Endothelial cell of umbilical vein (primary cell): Measurements from ENCODE around the gene OR6K2. TPM values are rescaled to one million over a fixed set of nuclear protein-coding genes. Genes with fewer than 3 reads are reported as not detected.

Experiments
- BruUV-seq: library from RNA; stranded (reverse); fragments of 400-500 nt; replicated peaks from 2 replicates; lab custom pipeline; 2021; lab: Mats Ljungman, UMichigan
- CTCF ChIA-PET: fragments of 300-600, 350-600 bp; sonication (Branson Sonifier 250); formaldehyde crosslinking; loops from one replicate; lab custom pipeline; 2021; ENCODE audit warnings: antibody characterized with exemption, inconsistent platforms; lab: Charles Lee
- POLR2A ChIA-PET: fragments of 300-600, 350-600 bp; sonication (Branson Sonifier 250); formaldehyde crosslinking; loops from one replicate; lab custom pipeline; 2021; ENCODE audit warnings: antibody characterized with exemption, inconsistent platforms; lab: Charles Lee
- DNase-seq: peaks from one replicate; pipeline ENCODE4 v3.0.0-alpha.2; 2011; ENCODE audit warnings: low read depth, low spot score
- FAIRE-seq: peaks from 2 replicates; lab custom pipeline; 2011; peaks lifted over from hg19 to GRCh38; lab: Jason Lieb, UNC
- H2AFZ ChIP-seq: 2 replicates; pipeline ENCODE4 v1.6.0; 2012; ENCODE audit warnings: low read depth, low read length, control low read depth, inconsistent platforms
- H3K27ac ChIP-seq: 2 replicates; pipeline ENCODE4 v1.5.1; 2011; ENCODE audit warnings: low read depth, mild to moderate bottlenecking, control low read depth, low read length, moderate library complexity; ENCODE audit not compliant: insufficient read depth
- H3K27me3 ChIP-seq, 2 experiments: 2 replicates each; pipeline versions ENCODE4 v1.6.0 to v1.6.1; 2011; ENCODE audit warnings: low read length in 2 of 2, mixed read lengths in 1 of 2; ENCODE audit not compliant: control insufficient read depth in 2 of 2, insufficient read depth in 2 of 2
- H3K36me3 ChIP-seq, 2 experiments: 2 replicates in 1 of 2; 3 replicates in 1 of 2; pipeline ENCODE4 v1.5.1; 2011; ENCODE audit warnings: low read length in 2 of 2, mild to moderate bottlenecking in 1 of 2, moderate library complexity in 1 of 2; ENCODE audit not compliant: control insufficient read depth in 2 of 2, insufficient read depth in 2 of 2; ENCODE audit errors: extremely low read depth in 1 of 2
- H3K4me1 ChIP-seq: 3 replicates; pipeline ENCODE4 v1.5.1; 2011; ENCODE audit warnings: mild to moderate bottlenecking, low read length; ENCODE audit not compliant: control insufficient read depth, insufficient read depth; ENCODE audit errors: extremely low read depth
- H3K4me2 ChIP-seq: 2 replicates; pipeline ENCODE4 v1.6.1; 2011; ENCODE audit warnings: low read length, control low read depth, mixed read lengths; ENCODE audit not compliant: insufficient read depth
- H3K4me3 ChIP-seq, 3 experiments: fragments of 200-600 bp in 1 of 3; sonication (generic), shearing (Covaris generic) in 1 of 3; replicated peaks in 1 of 3; 2 replicates each; pipeline ENCODE4 v1.5.1; 2011 to 2016; ENCODE audit warnings: control low read depth in 3 of 3, low read length in 3 of 3, mild to moderate bottlenecking in 2 of 3, inconsistent platforms in 1 of 3, low read depth in 1 of 3, moderate library complexity in 1 of 3; ENCODE audit not compliant: insufficient read depth in 1 of 3
- H3K79me2 ChIP-seq: 2 replicates; pipeline ENCODE4 v1.6.0; 2012; ENCODE audit warnings: low read length, inconsistent platforms; ENCODE audit not compliant: control insufficient read depth, insufficient read depth
- H3K9ac ChIP-seq: replicated peaks from 2 replicates; pipeline ENCODE3; 2011; ENCODE audit warnings: low read length, control low read depth; ENCODE audit not compliant: insufficient read depth; ENCODE audit errors: extremely low read depth
- H3K9me1 ChIP-seq: replicated peaks from 3 replicates; pipeline ENCODE4 v1.6.0; 2011; ENCODE audit warnings: mild to moderate bottlenecking, low read length; ENCODE audit not compliant: control insufficient read depth, insufficient read depth; ENCODE audit errors: extremely low read depth
- H3K9me3 ChIP-seq: replicated peaks from 2 replicates; pipeline ENCODE4 v1.5.1; 2012; ENCODE audit warnings: low read length, inconsistent platforms; ENCODE audit not compliant: control insufficient read depth, insufficient read depth
- H4K20me1 ChIP-seq: replicated peaks from 2 replicates; pipeline ENCODE3; 2011; ENCODE audit warnings: mild to moderate bottlenecking, low read length; ENCODE audit not compliant: control insufficient read depth, insufficient read depth; ENCODE audit errors: extremely low read depth
- CTCF ChIP-seq, 2 donors: IDR thresholded peaks; 1 replicate in 1 of 2; 2 replicates in 1 of 2; pipeline ENCODE4 v1.5.1; 2011; ENCODE audit warnings: low read length in 2 of 2, mild to moderate bottlenecking in 2 of 2, moderate library complexity in 2 of 2, control low read depth in 1 of 2, inconsistent platforms in 1 of 2, low read depth in 1 of 2; ENCODE audit not compliant: insufficient read depth in 1 of 2; ENCODE audit errors: extremely low read depth in 1 of 2
- EZH2 ChIP-seq: IDR thresholded peaks from 2 replicates; pipeline ENCODE4 v1.6.1; 2012; ENCODE audit warnings: borderline replicate concordance, low read depth, mild to moderate bottlenecking, moderate library complexity, low read length, inconsistent platforms; ENCODE audit not compliant: severe bottlenecking
- FOS ChIP-seq: IDR thresholded peaks from 2 replicates; pipeline ENCODE4 v1.6.1; 2011; ENCODE audit warnings: mild to moderate bottlenecking, low read length, moderate library complexity, borderline replicate concordance; ENCODE audit not compliant: insufficient read depth
- GATA2 ChIP-seq: IDR thresholded peaks from 2 replicates; pipeline ENCODE4 v1.7.0; 2011; ENCODE audit warnings: low read depth, mild to moderate bottlenecking, moderate library complexity, mixed read lengths, low read length; ENCODE audit not compliant: insufficient read length, insufficient read depth
- JUN ChIP-seq: IDR thresholded peaks from 2 replicates; pipeline ENCODE4 v1.6.1; 2011; ENCODE audit warnings: borderline replicate concordance, low read depth; ENCODE audit not compliant: insufficient read length, insufficient read depth
- MYC ChIP-seq: IDR thresholded peaks from one replicate; pipeline ENCODE4 v1.6.1; 2011; ENCODE audit warnings: mild to moderate bottlenecking, low read depth, low read length
- POLR2A ChIP-seq: IDR thresholded peaks from 2 replicates; pipeline ENCODE4 v1.6.1; 2012; ENCODE audit warnings: low read depth, mild to moderate bottlenecking, control low read depth, low read length
- POLR2AphosphoS5 ChIP-seq: IDR thresholded peaks from 2 replicates; pipeline ENCODE4 v1.6.1; 2012; ENCODE audit warnings: low read depth, mild to moderate bottlenecking, control low read depth, low read length, moderate library complexity; ENCODE audit not compliant: insufficient read depth
- dilution Hi-C: fragments of 300-500 bp; cut with MboI; formaldehyde crosslinking; loops from one replicate; pipeline ENCODE4 v1.15.0; 2019; ENCODE audit warnings: low sequenced_read_pairs; ENCODE audit not compliant: extremely low pct_ligation_motif_present
- intact Hi-C: fragments of 100-400 bp; cut with micrococcal nuclease; formaldehyde crosslinking; loops from one replicate; pipeline ENCODE4 v1.10.0; 2022
- polyA plus RNA-seq, 4 experiments: library from polyadenylated mRNA; depleted of rRNA in 3 of 4; stranded (reverse) in 3 of 4; unstranded in 1 of 4; fragments of >200 nt; gene quantifications; 2 replicates each; pipeline versions ENCODE4 v1.2.1 to v1.2.3, GENCODE V29; 2011 to 2012; ENCODE audit warnings: missing spikeins in 1 of 4
- total RNA-seq: library from RNA; stranded (reverse); gene quantifications from 2 replicates; pipeline ENCODE4 v1.2.3, GENCODE V29; 2021
- TF ChIP-seq, protein P1 (sequence below): IDR thresholded peaks from 2 replicates; pipeline ENCODE4 v1.6.1; 2011; ENCODE audit not compliant: insufficient read depth, insufficient read length

Gene OR6K2
- total and polyA plus RNA-seq, 2 donors (not counting 3 experiments of a cell fraction or from before 2014, with no cell fraction given), result not detected

- DNase-seq, result no peak
- no peaks in the 10 kb centered on the region for H3K79me2 ChIP-seq
- no peaks in the 10 kb centered on the region for H3K9me3 ChIP-seq
- no peak overlapping the region for H3K4me2 ChIP-seq
- H3K27ac ChIP-seq, result no peak overlapping the region
- no peaks in the 10 kb centered on the region for H4K20me1 ChIP-seq
- intact Hi-C loops, result no loop called here
- no peaks in the 10 kb centered on the region for H3K27me3 ChIP-seq
- ChIA-PET POLR2A (no interaction called here), CTCF (no interaction called here)
- H3K36me3 ChIP-seq, result no peaks in the 10 kb centered on the region
- H3K9ac ChIP-seq, result no peak overlapping the region
- no TSS peak for BruUV-seq
- H3K4me3 ChIP-seq, result no peak overlapping the region
- TF ChIP-seq MYC, result no peak
- TF ChIP-seq CTCF (IDR thresholded peaks at IDR 0.05; ENCODE audit: extremely low read depth in 1 of 2, insufficient read depth in 1 of 2, low read depth in 1 of 2, low read length in 2 of 2), result no peak
- no peak for TF ChIP-seq POLR2A
- TF ChIP-seq GATA2, result no peak
- no peak for TF ChIP-seq JUN
- TF ChIP-seq FOS, result no peak
- TF ChIP-seq, protein P1, sequence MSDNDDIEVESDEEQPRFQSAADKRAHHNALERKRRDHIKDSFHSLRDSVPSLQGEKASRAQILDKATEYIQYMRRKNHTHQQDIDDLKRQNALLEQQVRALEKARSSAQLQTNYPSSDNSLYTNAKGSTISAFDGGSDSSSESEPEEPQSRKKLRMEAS, result no peak
- no peak for TF ChIP-seq EZH2
- no peak for TF ChIP-seq POLR2AphosphoS5
- no peaks in the 10 kb centered on the region for H3K9me1 ChIP-seq
- H2AFZ ChIP-seq, result no peak overlapping the region
- dilution Hi-C loops, result no loop called here
- FAIRE-seq, result no peak
- no peaks in the 10 kb centered on the region for H3K4me1 ChIP-seq
These were observed 34.4 kb downstream of the OR6K2 start for GRCh38 chr1:158666037-158666436.
